ENCODE data around the gene C4orf46.
"Not testable (repeated sequence)": the region's sequence is repeated elsewhere in the genome, so short reads cannot be mapped to it uniquely, and the experiment has no call there.

The C4orf46 gene

DNA sequence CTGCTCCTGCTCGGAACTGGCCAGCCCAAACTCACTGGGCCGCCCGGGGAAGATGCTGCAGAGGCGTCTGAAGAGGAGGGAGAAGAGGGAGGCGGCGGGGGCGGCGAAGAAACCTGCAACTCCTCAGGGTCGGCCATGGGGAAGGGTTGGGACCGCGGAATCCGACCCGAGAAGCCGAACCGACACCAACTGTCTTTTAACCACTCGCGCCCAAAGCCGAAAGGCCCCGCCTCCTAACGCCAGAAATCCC lies at the start of gene C4orf46:
C4orf46 (minus strand) TSS at position 223 of the 250 bp plus-strand sequence; CDS start at position 137, 86 bp downstream.
- DNase-seq (ENCODE audit: low read depth) = no peak

DNA sequence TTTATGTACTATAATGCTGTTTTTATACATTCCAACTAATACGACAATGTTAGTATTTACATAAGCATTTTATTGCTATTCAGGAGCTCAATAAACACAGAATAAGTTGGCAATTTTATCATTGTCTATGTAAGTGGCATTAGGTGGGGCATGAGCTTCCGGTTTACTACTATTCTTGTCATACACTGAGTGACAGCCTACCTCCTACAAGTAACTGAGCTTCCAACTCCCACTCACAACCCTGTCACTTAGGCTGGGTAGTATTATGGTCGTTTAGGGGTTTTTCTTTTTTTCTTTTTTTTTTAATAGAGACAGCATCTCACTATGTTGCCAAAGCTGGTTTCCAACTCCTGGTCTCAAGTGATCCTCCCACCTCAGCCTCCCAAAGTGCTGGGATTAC lies 44.1 kb upstream of the C4orf46 start:
- no peak for DNase-seq (ENCODE audit: low read depth)

DNA sequence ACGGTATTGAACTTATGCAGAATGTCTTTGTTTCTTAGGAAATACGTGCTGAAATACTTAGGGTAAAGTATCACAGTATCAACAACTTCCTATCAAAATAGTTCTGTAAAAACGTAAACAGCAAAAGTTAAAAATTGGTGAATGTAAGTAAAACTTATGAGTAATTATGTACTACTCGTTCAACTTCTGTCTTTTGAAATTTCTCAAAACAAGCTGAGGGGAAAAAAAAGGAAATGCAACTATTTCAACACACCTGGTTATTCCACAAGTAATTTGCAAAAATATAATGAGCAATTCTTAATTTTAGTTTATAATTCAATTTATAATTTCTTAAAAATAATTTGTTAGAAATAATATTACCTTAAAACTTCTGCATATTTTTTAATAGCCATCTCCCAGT lies 43.2 kb upstream of the C4orf46 start:
- no peak for DNase-seq (ENCODE audit: low read depth)

DNA sequence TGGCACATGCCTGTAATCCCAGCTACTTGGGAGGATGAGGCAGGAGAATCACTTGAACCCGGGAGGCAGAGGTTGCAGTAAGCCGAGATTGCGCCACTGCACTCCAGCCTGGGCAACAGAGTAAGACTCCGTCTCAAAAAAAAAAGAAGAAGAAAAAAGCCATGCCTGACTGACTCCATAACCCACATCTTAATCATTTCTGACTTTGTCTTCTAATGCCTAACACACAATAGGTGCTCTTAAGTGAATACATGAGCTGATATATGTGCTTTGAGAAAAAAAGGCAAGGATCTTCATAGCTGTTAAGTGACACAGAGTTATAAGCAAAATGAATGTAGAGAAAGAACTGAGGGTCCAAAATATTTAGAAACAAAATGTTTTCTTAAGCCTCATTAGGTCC lies 40.9 kb upstream of the C4orf46 start:
- not testable (repeated sequence) for DNase-seq (ENCODE audit: low read depth)

DNA sequence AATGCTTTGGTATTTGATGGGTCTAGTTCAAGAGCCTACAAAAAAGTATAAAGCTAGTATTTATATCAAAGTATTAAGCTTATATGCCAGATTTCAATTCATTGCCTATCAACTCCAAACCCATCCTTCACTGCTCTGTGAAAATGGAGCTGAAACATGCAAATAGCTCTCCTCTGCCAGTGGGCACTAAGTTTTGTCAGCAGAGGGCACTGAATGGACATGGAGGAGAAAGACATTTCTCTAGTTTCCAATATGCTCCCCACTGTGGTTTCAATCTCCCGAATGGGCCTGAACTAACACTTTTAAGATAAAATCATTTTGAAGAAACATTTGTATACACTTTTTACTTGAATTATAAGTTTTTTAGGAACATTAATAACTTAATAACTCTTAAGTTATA lies 39.1 kb upstream of the C4orf46 start:
- no peak for DNase-seq (ENCODE audit: low read depth)

DNA sequence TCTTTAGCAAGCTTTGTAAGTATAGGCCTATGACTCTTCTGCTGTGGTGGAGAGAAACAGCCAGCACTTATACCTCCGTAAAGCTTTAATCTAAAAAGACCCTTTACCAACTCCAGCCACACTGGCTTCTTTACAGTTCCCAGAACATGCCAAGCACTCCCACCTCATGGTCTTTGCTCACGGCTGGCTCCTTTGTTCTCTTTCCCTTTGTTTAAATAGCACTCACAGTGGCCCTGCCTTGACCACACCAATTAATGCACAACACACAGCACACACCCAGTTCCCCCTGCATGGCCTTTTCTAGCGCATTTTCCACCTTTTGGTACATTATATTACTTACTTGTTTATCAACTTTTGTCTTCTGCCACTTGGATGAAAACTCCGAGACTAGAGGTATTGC lies 32.6 kb upstream of the C4orf46 start:
- no peak for DNase-seq (ENCODE audit: low read depth)

DNA sequence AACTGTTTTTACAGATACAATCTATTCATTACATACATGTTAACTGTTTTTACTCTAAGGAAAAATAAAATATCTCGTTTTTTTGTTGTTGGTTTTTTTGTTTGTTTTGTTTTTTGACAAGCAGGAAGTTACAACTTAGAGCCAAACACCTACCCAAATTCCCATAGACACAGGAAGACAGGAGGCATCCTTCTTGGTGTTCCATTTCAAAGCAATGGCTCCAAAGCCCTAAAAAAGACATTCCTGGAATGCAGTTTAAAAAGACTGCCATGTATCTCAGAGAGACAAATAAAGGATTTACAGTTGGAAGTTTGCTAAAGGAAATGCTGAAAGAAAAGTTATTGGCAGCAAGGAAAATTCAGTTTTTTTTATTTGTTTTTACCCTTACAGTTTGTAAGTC lies 17.1 kb upstream of the C4orf46 start:
- no peak for DNase-seq (ENCODE audit: low read depth)

DNA sequence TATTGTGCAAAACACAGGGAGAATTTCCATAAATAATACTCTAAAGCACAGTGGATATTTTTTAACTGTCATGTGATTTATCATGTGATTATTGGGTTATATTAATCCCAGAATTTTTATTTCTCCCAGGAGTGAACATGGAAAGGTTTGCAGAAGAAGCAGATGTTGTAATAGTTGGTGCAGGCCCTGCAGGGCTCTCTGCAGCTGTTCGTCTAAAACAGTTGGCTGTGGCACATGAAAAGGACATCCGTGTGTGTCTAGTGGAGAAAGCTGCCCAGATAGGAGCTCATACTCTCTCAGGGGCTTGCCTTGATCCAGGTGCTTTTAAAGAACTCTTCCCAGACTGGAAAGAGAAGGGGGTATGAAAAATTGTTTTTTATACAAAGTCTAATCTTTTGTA lies 10.4 kb upstream of the C4orf46 start:
- no peak for DNase-seq (ENCODE audit: low read depth)

DNA sequence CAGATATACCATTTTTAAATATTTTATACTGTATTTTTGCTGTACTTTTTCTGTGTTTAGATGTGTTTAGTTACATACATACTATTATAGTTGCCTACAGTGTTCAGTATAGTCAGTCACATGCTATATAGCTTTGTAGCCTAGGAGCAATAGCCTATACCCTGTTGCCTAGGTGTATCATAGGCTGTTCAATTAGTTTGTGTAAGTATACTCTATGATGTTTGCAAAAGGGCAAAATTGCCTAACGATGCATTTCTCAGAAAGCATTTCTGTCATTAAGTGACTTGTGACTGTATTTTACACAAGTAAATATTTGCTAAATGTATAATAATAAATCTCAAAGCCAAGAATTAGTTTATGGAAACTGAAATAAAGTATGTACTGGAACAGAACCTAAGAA lies 9.9 kb upstream of the C4orf46 start:
- no peak for DNase-seq (ENCODE audit: low read depth)

DNA sequence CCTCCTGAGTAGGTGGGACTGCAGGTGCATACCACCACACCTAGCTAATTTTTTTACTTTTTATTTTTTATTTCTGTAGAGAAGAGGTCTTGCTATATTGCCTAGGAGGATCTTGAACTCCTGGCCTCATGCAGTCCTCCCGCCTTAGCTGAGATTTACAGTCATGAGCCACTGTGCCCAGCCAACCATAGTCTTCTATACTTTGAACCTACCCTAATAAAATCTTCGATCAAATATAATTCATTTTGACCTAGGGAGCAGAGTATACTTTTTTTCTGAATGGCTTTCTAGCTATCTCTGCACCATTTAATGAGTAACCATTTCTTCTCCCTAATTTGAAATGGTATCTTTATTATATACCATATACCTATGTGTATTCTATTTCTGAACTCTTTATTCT lies 7.1 kb upstream of the C4orf46 start:
- DNase-seq (ENCODE audit: low read depth) = no peak

DNA sequence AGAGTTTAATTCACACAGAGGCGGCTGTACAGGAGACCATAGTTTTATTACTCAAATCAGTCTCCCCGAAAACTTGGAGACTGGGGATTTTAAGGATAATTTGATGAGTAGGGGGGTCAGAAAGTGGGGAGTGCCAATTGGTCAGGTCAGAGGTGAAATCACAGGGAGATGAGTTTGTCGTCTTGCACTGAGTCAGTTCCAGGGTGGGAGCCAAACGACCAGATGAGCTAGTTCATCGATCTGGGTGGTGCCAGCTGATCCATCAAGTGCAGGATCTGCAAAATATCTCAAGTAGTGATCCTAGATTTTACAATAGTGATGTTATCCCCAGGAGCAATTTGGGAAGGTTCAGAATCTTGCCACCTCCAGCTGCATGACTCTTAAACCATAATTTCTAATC lies 4.4 kb upstream of the C4orf46 start:
- no peak for DNase-seq (ENCODE audit: low read depth)

DNA sequence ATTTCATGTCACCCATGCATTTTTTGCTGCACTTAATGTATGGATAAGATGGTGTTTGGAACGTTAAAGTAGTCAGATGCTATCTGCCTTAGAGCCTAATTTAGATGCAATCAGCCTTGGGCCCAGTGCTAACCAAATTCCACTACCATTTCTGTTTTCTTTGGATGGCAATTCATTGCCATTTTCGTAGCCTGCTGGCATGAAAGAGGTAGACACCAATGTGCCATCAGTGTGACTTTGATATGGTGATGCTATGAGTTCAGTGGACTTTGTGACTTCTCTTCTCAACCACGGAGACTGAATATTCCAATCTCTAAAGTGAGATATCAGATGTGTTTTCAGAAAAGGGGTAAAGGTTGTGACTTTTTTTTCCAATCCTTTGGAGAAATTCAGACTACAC lies 1.9 kb upstream of the C4orf46 start:
- no peak for DNase-seq (ENCODE audit: low read depth)

DNA sequence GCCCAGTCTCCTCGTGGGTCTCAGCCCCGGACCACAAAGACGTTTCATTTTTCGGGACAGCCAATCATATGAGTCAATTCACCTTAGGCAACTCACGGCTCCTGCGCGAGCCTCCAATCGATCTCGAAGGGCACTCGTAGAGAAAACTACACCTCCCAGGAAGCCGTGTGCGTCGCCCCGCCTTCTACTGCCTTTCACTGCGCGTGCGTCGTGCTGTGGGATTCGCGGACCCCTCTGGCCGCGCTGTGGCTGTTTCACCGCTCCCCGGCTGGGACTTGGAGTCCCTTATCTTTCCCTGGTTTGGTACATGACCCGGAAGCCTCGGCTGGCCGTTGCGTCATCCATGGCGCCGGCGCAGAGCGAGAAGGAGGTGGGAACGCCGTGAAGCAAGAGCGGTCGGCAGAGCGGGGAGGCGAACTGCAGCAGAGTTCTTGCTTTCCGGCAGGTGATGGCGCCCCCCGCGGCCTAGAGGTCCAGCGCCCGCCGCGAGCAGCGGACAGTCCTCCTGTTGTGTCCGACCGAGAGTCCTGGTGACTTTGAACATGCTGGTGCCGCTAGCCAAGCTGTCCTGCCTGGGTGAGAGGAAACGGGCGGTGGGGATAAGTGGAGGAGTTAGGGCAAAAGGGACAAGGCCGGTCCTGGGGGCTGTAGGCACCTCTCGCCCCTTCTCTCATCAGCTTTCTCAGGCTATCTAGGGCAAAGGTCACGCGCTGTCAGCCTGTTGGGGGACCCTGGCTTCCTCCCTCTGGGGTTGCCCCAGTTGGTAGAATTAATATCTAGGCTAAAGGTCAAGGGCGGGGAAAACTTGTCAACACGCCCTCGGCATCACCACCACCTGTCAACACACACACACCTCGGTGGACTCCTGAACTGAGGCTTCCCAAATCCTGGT lies 474 bp upstream of the C4orf46 start, which contains the start of gene ETFDH:
ETFDH (plus strand) TSS at position 382 of the 892 bp plus-strand sequence; CDS start at position 543, 161 bp downstream.
- peak; percentile 95 for DNase-seq (ENCODE audit: low read depth)

DNA sequence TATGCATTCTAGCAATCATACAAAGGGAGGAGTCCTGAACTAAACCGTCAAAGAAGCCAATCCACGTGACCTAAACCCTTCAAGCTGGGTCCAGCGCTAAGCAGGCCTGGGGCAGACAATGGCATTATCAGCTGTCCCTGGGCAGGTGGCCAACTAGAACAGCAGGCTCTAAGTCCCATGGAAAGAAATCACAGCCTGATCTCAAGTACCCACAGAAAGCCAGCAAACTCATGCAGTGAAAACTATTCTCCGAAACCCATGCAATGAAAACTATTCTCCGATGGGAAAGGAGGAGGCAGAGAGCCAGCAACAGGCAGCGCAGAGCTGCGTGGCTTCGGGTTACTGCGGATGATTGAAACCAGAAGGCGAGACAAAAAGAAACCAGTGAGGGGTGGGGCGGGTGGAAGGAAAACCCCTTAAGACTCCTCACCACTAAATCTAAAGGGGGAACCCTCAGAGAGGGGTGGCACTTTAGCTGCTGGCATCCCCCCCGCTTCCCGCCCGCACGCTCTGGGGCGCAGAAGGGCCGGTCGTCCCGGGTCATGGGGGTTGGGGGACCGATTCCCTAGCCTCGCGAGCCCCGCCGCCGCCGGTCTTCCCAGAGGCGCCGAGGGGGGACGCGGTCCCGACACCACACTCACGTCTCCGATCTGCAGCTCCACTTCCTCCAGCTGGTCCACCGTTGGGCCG lies 567 bp downstream of the C4orf46 start:
- peak; percentile 63 for DNase-seq (ENCODE audit: low read depth)

DNA sequence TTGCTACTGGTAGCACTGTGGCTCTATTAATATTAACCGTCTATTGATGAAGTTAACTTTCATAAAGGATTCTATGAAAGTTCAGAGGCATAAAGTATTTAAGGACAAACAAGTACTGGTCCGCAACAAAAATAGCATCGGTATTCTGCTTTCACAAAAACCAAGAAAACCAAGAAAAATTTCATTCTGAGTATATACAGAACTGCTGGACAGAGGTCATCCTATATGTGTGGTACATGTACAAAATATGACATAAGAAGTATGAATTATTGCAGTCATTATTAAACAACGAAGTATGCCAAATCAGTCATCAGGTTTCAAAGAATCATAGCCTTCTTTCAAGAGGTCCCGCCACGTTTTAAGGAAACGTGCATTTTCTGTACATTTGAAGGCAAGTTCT lies 2.4 kb downstream of the C4orf46 start:
- DNase-seq (ENCODE audit: low read depth) = no peak

DNA sequence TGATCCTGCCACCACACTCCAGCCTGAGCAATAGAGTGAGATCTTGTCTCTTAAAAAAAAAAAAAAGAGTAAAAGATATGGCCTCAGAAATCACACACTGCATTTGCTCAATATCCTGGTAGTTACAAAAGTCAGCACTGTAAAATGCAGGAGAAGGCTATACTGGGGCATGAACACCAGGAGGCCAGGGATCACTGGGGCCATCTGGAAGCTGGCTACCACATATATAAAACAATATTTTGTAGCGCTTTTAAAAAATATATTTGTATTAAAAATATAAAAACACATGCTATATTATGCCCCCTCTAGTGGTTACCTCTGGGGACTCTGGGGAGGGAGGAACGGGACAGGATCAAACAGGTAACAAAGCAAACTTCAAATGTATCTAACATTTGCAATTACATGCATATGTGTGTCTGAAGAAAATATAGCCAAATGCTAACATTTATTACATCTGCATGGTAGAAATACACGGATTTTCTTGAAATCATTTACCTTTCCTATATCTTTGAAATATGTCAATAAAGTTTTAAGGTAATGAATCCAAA lies 4.0 kb downstream of the C4orf46 start:
- DNase-seq (ENCODE audit: low read depth) = no peak

DNA sequence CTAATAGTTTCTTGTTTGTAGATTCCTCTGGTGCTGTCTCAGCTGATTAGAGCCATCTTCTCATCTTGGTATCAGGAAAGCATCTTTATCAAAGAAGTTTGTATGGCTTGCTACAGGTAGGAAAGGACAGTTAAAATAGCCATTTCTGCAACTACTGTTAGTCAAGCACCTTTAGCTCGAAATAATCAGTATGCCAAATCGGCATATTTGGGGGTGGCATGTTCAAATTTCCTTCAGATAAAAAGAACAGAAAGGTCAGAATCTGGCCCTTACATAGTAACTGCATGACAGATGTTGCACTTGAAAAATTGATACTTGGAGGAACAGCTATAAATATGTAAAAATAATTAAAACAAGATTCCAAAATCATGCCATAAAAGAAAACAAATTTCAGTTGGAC lies 4.8 kb downstream of the C4orf46 start:
- no peak for DNase-seq (ENCODE audit: low read depth)

DNA sequence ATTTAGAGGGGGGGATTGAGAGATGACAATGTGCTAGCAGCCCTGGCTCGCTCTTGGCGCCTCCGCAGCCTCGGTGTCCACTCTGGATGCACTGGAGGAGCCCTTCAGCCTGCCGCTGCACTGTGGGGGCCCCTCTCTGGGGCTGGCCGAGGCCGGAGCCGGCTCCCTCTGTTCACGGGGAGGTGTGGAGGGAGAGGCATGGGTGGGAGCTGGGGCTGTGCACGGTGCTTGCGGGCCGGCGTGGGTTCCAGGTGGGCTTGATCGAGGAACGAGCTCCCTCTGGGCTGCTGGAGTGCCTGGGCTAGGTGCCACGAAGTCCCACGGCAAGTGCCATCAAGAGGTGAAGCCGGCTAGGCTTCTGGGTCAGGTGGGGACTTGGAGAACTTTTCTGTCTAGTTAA lies 6.9 kb downstream of the C4orf46 start:
- no peak for DNase-seq (ENCODE audit: low read depth)

DNA sequence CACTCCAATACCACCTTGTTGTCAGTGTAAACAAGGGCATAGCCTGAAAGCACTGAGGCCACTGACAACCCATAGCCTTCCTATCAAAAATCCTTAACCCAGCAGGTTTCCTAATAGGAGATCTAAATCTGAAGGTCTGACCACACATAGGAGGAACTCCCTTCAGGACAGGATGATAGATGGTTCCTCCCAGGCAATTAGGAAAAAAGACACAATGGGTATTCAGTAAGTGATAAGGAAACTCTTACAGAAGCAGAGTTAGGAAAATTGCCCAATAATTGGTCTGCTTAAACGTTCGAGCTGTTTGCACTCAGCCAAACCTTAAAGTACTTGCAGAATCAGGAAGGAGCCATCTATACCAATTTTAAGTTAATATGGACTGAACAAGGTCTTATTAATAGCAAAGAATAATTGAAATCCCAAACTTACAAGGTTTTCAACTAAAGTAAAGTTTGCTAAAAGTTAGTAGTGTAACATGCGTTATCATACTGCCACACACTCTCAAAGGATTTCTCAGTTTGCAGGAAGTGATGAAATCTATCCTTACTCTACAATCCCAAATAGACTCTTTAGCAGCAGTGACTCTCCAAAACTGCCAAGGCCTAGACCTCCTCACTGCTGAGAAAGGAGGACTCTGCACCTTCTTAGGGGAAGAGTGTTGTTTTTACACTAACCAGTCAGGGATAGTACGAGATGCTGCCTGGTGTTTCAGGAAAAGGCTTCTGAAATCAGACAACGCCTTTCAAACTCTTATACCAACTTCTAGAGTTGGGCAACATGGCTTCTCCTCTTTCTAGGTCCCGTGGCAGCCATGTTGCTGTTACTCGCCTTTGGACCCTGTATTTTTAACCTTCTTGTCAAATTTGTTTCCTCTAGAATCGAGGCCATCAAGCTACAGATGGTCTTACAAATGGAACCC lies 7.7 kb downstream of the C4orf46 start:
- not testable (repeated sequence) for DNase-seq (ENCODE audit: low read depth)

DNA sequence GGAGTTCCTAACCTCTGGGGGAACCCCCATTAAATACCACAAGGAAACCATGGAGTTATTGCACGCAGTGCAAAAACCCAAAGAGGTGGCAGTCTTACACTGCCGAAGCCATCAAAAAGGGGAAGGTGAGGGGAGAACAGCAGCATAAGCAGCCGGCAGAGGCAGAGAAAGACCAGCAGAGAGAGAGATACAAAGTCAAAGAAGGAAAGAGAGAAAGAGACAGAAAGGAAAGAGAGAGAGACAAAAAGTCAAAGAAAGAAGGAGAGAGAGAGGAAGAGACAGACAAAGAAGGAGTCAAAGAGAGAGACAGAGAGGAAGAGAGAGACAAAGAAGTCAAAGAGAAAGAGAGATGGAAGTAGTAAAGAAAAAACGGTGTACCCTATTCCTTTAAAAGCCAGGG lies 8.4 kb downstream of the C4orf46 start:
- DNase-seq (ENCODE audit: low read depth) = not testable (repeated sequence)

DNA sequence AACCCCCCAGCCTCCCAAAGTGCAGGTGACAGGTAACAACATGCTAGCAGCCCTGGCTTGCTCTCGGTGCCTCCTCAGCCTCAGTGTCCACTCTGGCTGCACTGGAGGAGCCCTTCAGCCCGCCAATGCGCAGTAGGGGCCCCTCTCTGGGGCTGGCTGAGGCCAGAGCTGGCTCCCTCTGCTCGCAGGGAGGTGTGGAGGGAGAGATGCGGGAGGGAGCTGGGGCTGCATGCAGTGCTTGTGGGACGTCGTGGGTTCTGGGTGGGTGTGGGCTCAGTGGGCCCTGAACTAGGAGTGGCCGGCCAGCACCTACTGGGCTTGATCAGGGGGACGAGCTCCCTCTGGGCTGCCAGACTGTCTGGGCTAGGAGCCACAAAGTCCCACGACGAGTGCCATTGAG lies 14.4 kb downstream of the C4orf46 start:
- no peak for DNase-seq (ENCODE audit: low read depth)

DNA sequence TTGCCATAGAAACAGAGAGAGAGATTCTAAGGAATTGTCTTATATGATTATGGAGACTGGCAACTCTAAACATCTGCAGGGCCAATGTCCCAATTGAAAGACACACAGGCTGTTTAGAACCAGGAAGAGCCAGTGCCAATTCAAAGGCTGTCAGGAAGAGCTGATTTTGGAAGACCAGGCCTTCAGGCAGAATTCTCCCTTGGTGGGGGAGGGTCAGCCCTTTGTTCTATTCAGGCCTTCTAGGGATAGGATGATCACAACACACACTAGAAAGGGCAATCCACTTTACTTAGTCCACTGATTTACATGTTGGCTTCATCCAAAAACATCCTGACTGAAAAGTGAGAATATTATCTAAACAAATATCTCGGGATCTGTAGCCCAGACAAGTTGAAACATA lies 15.2 kb downstream of the C4orf46 start:
- no peak for DNase-seq (ENCODE audit: low read depth)
